RWPE2 (cell line): ENCODE results near the gene EFCAB7.

ENCODE experiments used
- ATAC-seq: fragments of 200-7000 bp; cut with Tn5 transposase; 3 replicates; pipeline ENCODE4 v1.9.1; 2021; ENCODE audit warnings: low read depth
- DNase-seq: peaks from one replicate; pipeline ENCODE4 v3.0.0-alpha.2; 2020; ENCODE audit warnings: low spot score
- H3K27ac ChIP-seq: fragments of 450-650 bp; 2 replicates; pipeline ENCODE4 v1.5.1; 2017; ENCODE audit warnings: mild to moderate bottlenecking; ENCODE audit not compliant: poor library complexity, severe bottlenecking
- H3K27me3 ChIP-seq: fragments of 250-450 bp; sonication (Bioruptor Pico); 2 replicates; pipeline ENCODE4 v1.5.1; 2021; ENCODE audit warnings: mild to moderate bottlenecking, moderate library complexity; ENCODE audit not compliant: insufficient read depth, poor library complexity, severe bottlenecking
- H3K36me3 ChIP-seq: fragments of 250-450 bp; sonication (Bioruptor Pico); 2 replicates; pipeline ENCODE4 v1.5.1; 2020; ENCODE audit warnings: low read depth, mild to moderate bottlenecking, moderate library complexity
- H3K4me1 ChIP-seq: fragments of 250-450 bp; sonication (Bioruptor Pico); 2 replicates; pipeline ENCODE4 v1.5.1; 2021; ENCODE audit warnings: mild to moderate bottlenecking, moderate library complexity; ENCODE audit not compliant: insufficient read depth, poor library complexity, severe bottlenecking
- H3K4me3 ChIP-seq: fragments of 250-450 bp; sonication (Bioruptor Pico); 2 replicates; pipeline ENCODE4 v1.5.1; 2021; ENCODE audit warnings: mild to moderate bottlenecking, moderate library complexity; ENCODE audit not compliant: severe bottlenecking
- H3K9me3 ChIP-seq: fragments of 250-450 bp; sonication (Bioruptor Pico); 2 replicates; pipeline ENCODE4 v1.5.1; 2021; ENCODE audit warnings: mild to moderate bottlenecking, moderate library complexity; ENCODE audit not compliant: severe bottlenecking
- TF ChIP-seq, protein P1 (sequence below): fragments of 450-650 bp; IDR thresholded peaks from one replicate; pipeline ENCODE4 v1.5.1; 2017; ENCODE audit warnings: mild to moderate bottlenecking, moderate library complexity; ENCODE audit not compliant: poor library complexity, severe bottlenecking

The EFCAB7 gene

GRCh38 chr1:63611231-63611630, 87.9 kb downstream of the EFCAB7 start:
- no peaks in the 10 kb centered on the region for H3K36me3 ChIP-seq
- 0 out of 3 replicates have a peak, but pooled peaks have one; percentile 35 for ATAC-seq
- DNase-seq = no peak
- no peaks in the 10 kb centered on the region for H3K27me3 ChIP-seq
- H3K4me3 ChIP-seq = no peak overlapping the region
- TF ChIP-seq, protein P1, sequence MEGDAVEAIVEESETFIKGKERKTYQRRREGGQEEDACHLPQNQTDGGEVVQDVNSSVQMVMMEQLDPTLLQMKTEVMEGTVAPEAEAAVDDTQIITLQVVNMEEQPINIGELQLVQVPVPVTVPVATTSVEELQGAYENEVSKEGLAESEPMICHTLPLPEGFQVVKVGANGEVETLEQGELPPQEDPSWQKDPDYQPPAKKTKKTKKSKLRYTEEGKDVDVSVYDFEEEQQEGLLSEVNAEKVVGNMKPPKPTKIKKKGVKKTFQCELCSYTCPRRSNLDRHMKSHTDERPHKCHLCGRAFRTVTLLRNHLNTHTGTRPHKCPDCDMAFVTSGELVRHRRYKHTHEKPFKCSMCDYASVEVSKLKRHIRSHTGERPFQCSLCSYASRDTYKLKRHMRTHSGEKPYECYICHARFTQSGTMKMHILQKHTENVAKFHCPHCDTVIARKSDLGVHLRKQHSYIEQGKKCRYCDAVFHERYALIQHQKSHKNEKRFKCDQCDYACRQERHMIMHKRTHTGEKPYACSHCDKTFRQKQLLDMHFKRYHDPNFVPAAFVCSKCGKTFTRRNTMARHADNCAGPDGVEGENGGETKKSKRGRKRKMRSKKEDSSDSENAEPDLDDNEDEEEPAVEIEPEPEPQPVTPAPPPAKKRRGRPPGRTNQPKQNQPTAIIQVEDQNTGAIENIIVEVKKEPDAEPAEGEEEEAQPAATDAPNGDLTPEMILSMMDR = no peak
- no peaks in the 10 kb centered on the region for H3K9me3 ChIP-seq
- no peak overlapping the region for H3K27ac ChIP-seq
- H3K4me1 ChIP-seq = peaks cover 5% of the 10 kb centered on the region

DNA sequence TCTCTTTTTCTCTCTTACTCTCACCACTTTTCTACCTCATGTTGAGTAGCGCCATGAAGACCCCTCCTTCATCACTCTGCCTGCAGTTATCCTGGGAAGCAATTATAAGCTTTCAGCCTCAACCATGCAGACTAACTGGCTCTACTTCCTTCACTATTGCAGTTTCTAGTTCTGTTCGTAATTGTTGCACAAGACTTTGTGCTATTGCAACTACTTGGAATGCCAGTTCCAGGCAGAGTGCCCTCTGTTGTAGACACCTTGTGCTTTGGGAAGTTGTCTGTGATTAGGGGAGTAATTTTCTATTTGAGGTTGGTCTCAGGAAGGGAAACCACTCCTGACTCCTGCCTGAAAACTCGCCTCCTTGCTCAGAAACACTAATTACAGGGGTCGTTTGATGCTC, 89.2 kb downstream of the EFCAB7 start:
- ATAC-seq (no peak), DNase-seq (no peak)
- Histone ChIP-seq H3K4me3 (no peak overlapping the region), H3K36me3 (no peaks in the 10 kb centered on the region), H3K9me3 (no peaks in the 10 kb centered on the region), H3K27me3 (no peaks in the 10 kb centered on the region), H3K27ac (no peak overlapping the region), H3K4me1 (peaks cover 5% of the 10 kb centered on the region)
- TF ChIP-seq, protein P1 = no peak

DNA sequence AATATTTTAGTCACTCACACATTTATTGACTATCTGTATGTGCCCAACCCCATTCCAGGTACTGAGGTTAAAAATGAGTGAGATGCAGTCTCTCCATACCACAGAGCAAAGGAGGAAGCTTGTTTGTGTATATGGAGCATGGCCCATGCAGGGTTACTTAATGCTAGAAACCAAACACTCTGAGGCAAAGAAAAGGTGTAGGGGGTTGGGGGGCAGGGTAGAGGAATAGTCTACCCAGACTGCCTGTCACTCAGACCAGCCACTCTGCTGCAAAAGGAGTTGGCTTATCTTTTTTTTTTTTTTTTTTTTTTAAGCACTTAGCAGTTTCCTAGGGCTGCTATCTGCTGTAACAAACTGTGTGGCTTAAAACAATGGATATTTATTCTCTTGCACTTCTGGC, 89.6 kb downstream of the EFCAB7 start:
- DNase-seq (no peak), ATAC-seq (no peak)
- Histone ChIP-seq H3K27ac (no peak overlapping the region), H3K9me3 (no peaks in the 10 kb centered on the region), H3K4me1 (peaks cover 5% of the 10 kb centered on the region), H3K36me3 (no peaks in the 10 kb centered on the region), H3K27me3 (no peaks in the 10 kb centered on the region), H3K4me3 (no peak overlapping the region)
- TF ChIP-seq, protein P1 = no peak

DNA sequence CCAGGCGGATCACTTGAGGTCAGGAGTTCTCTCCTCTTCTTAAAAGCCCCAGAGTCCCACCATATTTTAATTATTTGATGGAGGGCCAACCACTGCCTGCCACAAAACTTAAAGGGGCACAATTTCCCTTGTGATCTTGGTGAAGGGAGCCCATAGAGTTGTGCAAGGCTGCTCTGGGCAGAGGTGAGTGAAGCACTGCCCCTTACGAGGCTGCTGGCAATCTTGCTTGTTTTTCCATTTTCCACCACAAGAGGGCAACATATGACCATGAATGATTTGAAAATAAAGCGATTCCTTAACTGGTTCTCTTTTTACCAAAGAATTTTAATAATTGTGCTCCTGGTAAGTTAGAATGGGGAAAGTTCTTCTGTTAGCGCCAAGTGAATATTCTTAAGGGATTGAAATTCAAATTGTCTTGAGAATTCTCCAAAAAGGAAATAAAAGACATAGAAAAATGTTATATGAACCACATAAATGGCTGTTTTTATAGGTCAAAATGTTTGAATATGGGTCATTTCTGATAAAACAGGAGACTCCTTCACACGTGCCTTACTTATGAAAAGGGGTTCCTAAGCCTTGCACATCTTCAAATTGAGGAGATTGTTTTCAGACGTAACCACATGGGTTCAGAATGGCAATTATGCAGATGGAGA, 92.6 kb downstream of the EFCAB7 start:
- no peaks in the 10 kb centered on the region for H3K4me1 ChIP-seq
- H3K27ac ChIP-seq = no peak overlapping the region
- TF ChIP-seq, protein P1 = peak; percentile 78
- H3K9me3 ChIP-seq = no peaks in the 10 kb centered on the region
- ATAC-seq (peak; percentile 75), DNase-seq (no peak)
- no peaks in the 10 kb centered on the region for H3K27me3 ChIP-seq
- no peak overlapping the region for H3K4me3 ChIP-seq
- H3K36me3 ChIP-seq = no peaks in the 10 kb centered on the region

DNA sequence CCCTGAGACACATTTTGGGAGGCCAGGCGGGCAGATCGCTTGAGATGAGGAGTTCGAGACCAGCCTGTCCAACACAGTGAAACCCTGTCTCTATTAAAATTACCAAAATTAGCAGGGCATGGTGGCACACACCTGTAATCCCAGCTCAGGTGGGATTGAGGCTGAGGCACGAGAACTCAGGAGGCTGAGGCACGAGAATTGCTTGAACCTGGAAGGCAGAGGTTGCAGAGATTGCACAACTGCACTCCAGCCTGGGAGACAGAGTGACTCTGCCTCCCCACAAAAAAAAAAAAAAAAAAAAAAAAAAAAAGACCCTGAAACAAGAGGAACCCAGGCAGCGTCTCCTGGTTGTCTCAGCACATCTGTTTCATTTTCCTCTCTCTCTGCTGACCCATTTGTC, 94.1 kb downstream of the EFCAB7 start:
- Histone ChIP-seq H3K27ac (no peak overlapping the region), H3K4me1 (no peaks in the 10 kb centered on the region), H3K4me3 (no peak overlapping the region), H3K9me3 (no peaks in the 10 kb centered on the region), H3K27me3 (no peaks in the 10 kb centered on the region), H3K36me3 (peaks cover 6% of the 10 kb centered on the region; the same call in 1 of the 2 replicates)
- no peak for ATAC-seq
- DNase-seq = no peak
- TF ChIP-seq, protein P1 = no peak
